ENCODE results near the gene RBM39. TPM values are rescaled to one million over a fixed set of nuclear protein-coding genes. Genes with fewer than 3 reads are reported as not detected.

The RBM39 gene
- total RNA-seq, 1 experiment from 2014 or later: 347 TPM

DNA sequence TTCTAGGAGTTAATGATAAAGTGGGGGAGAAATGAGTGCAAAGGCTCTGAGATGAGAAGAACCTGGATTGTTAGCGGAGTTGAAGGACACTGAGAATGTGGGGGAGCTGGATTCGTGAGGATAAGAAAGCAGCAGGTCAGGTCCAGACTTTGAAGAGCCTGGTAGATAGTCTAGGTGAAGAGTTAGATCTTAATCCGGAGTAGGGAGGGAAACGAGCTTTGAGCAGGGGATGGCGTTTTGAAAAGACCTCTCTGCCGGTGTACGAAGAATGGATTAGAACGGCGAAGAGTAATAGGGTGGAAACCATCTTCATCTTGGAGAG, 29.3 kb upstream of the RBM39 start:
- DNase-seq: no peak
- H2AK5ac ChIP-seq (ENCODE audit: insufficient read length, low read length): no peak overlapping the region
- WGBS (ENCODE audit: extremely low coverage, insufficient read length, low lambda C conversion rate): no CpG with 5 or more reads among the region's 9 CpGs
- H3K23me2 ChIP-seq (ENCODE audit: insufficient read length, low read depth, low read length, poor library complexity, severe bottlenecking): peaks cover 6% of the 10 kb centered on the region
- H3K27me3 Mint-ChIP-seq (ENCODE audit: low read depth): peaks cover 19% of the 10 kb centered on the region
- no peak overlapping the region for H2BK15ac ChIP-seq (ENCODE audit: low read depth, low read length)
- no peak overlapping the region for H2BK120ac ChIP-seq (ENCODE audit: low read depth, low read length, poor library complexity, severe bottlenecking)
- TF ChIP-seq, protein P1, sequence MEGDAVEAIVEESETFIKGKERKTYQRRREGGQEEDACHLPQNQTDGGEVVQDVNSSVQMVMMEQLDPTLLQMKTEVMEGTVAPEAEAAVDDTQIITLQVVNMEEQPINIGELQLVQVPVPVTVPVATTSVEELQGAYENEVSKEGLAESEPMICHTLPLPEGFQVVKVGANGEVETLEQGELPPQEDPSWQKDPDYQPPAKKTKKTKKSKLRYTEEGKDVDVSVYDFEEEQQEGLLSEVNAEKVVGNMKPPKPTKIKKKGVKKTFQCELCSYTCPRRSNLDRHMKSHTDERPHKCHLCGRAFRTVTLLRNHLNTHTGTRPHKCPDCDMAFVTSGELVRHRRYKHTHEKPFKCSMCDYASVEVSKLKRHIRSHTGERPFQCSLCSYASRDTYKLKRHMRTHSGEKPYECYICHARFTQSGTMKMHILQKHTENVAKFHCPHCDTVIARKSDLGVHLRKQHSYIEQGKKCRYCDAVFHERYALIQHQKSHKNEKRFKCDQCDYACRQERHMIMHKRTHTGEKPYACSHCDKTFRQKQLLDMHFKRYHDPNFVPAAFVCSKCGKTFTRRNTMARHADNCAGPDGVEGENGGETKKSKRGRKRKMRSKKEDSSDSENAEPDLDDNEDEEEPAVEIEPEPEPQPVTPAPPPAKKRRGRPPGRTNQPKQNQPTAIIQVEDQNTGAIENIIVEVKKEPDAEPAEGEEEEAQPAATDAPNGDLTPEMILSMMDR (conservative IDR thresholded peaks at IDR 0.05): no peak
- H3K4me1 Mint-ChIP-seq: peaks cover 39 to 44% of the 10 kb centered on the region in 2 experiments
- H3T11ph ChIP-seq (ENCODE audit: low read length): no peak overlapping the region
- no peaks in the 10 kb centered on the region for H4K20me1 ChIP-seq (ENCODE audit: control insufficient read depth, insufficient read depth, insufficient read length)
- H3K4ac ChIP-seq (ENCODE audit: low read depth, low read length): no peak overlapping the region; the same call in 1 of the 2 replicates
- no peak overlapping the region for H2AFZ ChIP-seq (ENCODE audit: low read length)
- H2BK12ac ChIP-seq (ENCODE audit: insufficient read length, low read depth, low read length): no peak overlapping the region
- H3K27ac ChIP-seq (ENCODE audit: insufficient read length, low read depth, low read length): no peak overlapping the region
- peak overlapping the region; percentile 45 for H3K4me2 ChIP-seq (ENCODE audit: insufficient read depth, insufficient read length, low read length)
- peak overlapping the region; percentile 25 for H3K9ac ChIP-seq (ENCODE audit: extremely low read depth, insufficient read length, low read length)
- H3K4me1 ChIP-seq (ENCODE audit: insufficient read depth, low read length): peaks cover 13% of the 10 kb centered on the region; the same call in 1 of the 2 replicates
- no peak overlapping the region for H2BK20ac ChIP-seq (ENCODE audit: low read depth, low read length, poor library complexity, severe bottlenecking)
- H3K9me3 Mint-ChIP-seq: peaks cover 7 to 9% of the 10 kb centered on the region in 2 experiments; a peak in 1 of 5 replicates
- peaks cover 2% of the 10 kb centered on the region for H3K79me1 ChIP-seq (ENCODE audit: insufficient read depth, low read depth, low read length, poor library complexity, severe bottlenecking)
- no peak overlapping the region for H3K56ac ChIP-seq (ENCODE audit: insufficient read length, low read depth, low read length)
- peaks cover 2% of the 10 kb centered on the region; the same call in 1 of the 2 replicates for H3K27me3 ChIP-seq (ENCODE audit: insufficient read depth, low read length)
- peak overlapping the region; percentile 49 to 77 (median 62); a peak in 4 of 7 replicates for H3K27ac Mint-ChIP-seq
- no peak overlapping the region for H2BK5ac ChIP-seq (ENCODE audit: insufficient read length, low read length)
- peak overlapping the region; percentile 78; the same call in 1 of the 2 replicates for H3K14ac ChIP-seq (ENCODE audit: insufficient read depth, low read length)
- H3K4me3 Mint-ChIP-seq: peak overlapping the region; percentile 59 to 67
- H3K18ac ChIP-seq (ENCODE audit: insufficient read length, low read depth, low read length): peak overlapping the region; percentile 80
- H4K5ac ChIP-seq (ENCODE audit: insufficient read length, low read depth, low read length): no peak overlapping the region
- no peak overlapping the region for H4K8ac ChIP-seq (replicated peaks; ENCODE audit: insufficient read length, low read depth, low read length)
- no peak overlapping the region for H4K91ac ChIP-seq (ENCODE audit: insufficient read length, low read depth, low read length)
- peaks cover 17% of the 10 kb centered on the region; the same call in 1 of the 2 replicates for H3K79me2 ChIP-seq (ENCODE audit: insufficient read depth, low read length)
- H3K9me3 ChIP-seq (ENCODE audit: control insufficient read depth, low read depth, low read length): no peaks in the 10 kb centered on the region
- H3K36me3 Mint-ChIP-seq (ENCODE audit: insufficient read depth in 1 of 3, low read depth in 3 of 3): peaks cover 3 to 22% (median 11%) of the 10 kb centered on the region in 3 experiments
- no peak overlapping the region for H3K23ac ChIP-seq (ENCODE audit: insufficient read length, low read depth, low read length)

Data from H9 (cell line).